K562 (cell line): ENCODE results near the gene ARFGEF2. TPM values are rescaled to one million over a fixed set of nuclear protein-coding genes. Genes with fewer than 3 reads are reported as not detected.

Experiments used
- ATAC-seq: fragments of 200-7000 bp; cut with Tn5 transposase; 3 replicates; pipeline ENCODE4 v1.9.1; 2020; ENCODE audit warnings: moderate library complexity
- BruUV-seq: library from RNA; stranded (reverse); fragments of 400-500 nt; replicated peaks from 2 replicates; lab custom pipeline; 2021; lab: Mats Ljungman, UMichigan
- CTCF ChIA-PET: fragments of 300-600 bp; formaldehyde crosslinking; extraction: SDS; loops from one replicate; lab custom pipeline; 2021; ENCODE audit warnings: low intra/inter-chr PET ratio; lab: Yijun Ruan, JAX
- POLR2A ChIA-PET: fragments of 300-600, 350-650 bp; sonication (Branson Sonifier 250); formaldehyde crosslinking; extraction: SDS; loops from one replicate; lab custom pipeline; 2021; ENCODE audit warnings: antibody characterized with exemption, inconsistent platforms; lab: Yijun Ruan, JAX
- DNase-seq, 4 experiments: peaks; one replicate each; pipeline versions ENCODE4 v3.0.0 to v3.0.0-alpha.2; 2011 to 2018; ENCODE audit warnings: low spot score in 3 of 4, mixed read lengths in 3 of 4; ENCODE audit errors: extremely low read depth in 1 of 4
- FAIRE-seq: peaks from 2 replicates; lab custom pipeline; 2011; peaks lifted over from hg19 to GRCh38; lab: Jason Lieb, UNC
- H2AFZ ChIP-seq: 2 replicates; pipeline ENCODE4 v1.6.0; 2011; ENCODE audit warnings: low read depth, low read length, control low read depth, inconsistent platforms
- H3K27ac ChIP-seq: fragments of 200-600 bp; 3 replicates; pipeline ENCODE4 v1.8.0; 2011; ENCODE audit warnings: low read depth, mild to moderate bottlenecking, control low read depth, inconsistent platforms, low read length, moderate library complexity, mixed read lengths; ENCODE audit errors: extremely low read depth
- H3K27me3 ChIP-seq, 2 experiments: fragments of 300-600 bp in 1 of 2; 2 replicates in 1 of 2; 3 replicates in 1 of 2; pipeline versions ENCODE4 v1.6.0 to v1.8.0; 2011; ENCODE audit warnings: inconsistent platforms in 2 of 2, low read length in 2 of 2, mild to moderate bottlenecking in 1 of 2, mixed read lengths in 1 of 2, moderate library complexity in 1 of 2; ENCODE audit not compliant: control insufficient read depth in 2 of 2, insufficient read depth in 2 of 2
- H3K36me3 ChIP-seq: fragments of 300-600 bp; 3 replicates; pipeline ENCODE4 v1.8.0; 2011; ENCODE audit warnings: mild to moderate bottlenecking, low read length, inconsistent platforms; ENCODE audit not compliant: control insufficient read depth, insufficient read depth
- H3K4me1 ChIP-seq, 2 experiments: fragments of 200-600 bp in 1 of 2; replicated peaks in 1 of 2; 2 replicates in 1 of 2; 3 replicates in 1 of 2; pipeline versions ENCODE4 v1.5.1 to v1.8.0; 2011; ENCODE audit warnings: inconsistent platforms in 2 of 2, low read length in 2 of 2, mild to moderate bottlenecking in 1 of 2, mixed read lengths in 1 of 2, moderate library complexity in 1 of 2; ENCODE audit not compliant: control insufficient read depth in 2 of 2, insufficient read depth in 2 of 2
- H3K4me2 ChIP-seq: 2 replicates; pipeline ENCODE4 v1.6.1; 2011; ENCODE audit warnings: low read length, control low read depth, inconsistent platforms, mixed read lengths; ENCODE audit not compliant: insufficient read depth
- H3K4me3 ChIP-seq: fragments of 200-600 bp; sonication (generic), shearing (Covaris generic); 2 replicates; pipeline ENCODE4 v1.5.1; 2016; ENCODE audit warnings: control low read depth, inconsistent platforms
- H3K79me2 ChIP-seq: fragments of 200-600 bp; 3 replicates; pipeline ENCODE4 v1.8.0; 2011; ENCODE audit warnings: low read length, inconsistent platforms; ENCODE audit not compliant: control insufficient read depth, insufficient read depth
- H3K9ac ChIP-seq, 2 experiments: 2 replicates each; pipeline versions ENCODE4 v1.6.0 to v1.6.1; 2011; ENCODE audit warnings: low read depth in 2 of 2, low read length in 2 of 2, control low read depth in 1 of 2, inconsistent platforms in 1 of 2, mild to moderate bottlenecking in 1 of 2, mixed read lengths in 1 of 2; ENCODE audit not compliant: insufficient read depth in 1 of 2
- H3K9me1 ChIP-seq: one replicate; pipeline ENCODE4 v1.6.0; 2011; ENCODE audit warnings: inconsistent platforms, mild to moderate bottlenecking, low read length, moderate library complexity; ENCODE audit not compliant: control insufficient read depth, insufficient read depth
- H3K9me3 ChIP-seq: replicated peaks from 2 replicates; pipeline ENCODE4 v1.5.1; 2011; ENCODE audit warnings: low read depth, low read length, inconsistent platforms; ENCODE audit not compliant: control insufficient read depth, insufficient read depth
- H4K20me1 ChIP-seq: replicated peaks from 2 replicates; pipeline ENCODE4 v1.6.1; 2011; ENCODE audit warnings: low read length, inconsistent platforms, mixed read lengths; ENCODE audit not compliant: control insufficient read depth, insufficient read depth
- GTF2B ChIP-seq: IDR thresholded peaks from 2 replicates; pipeline ENCODE4 v1.6.1; 2011; ENCODE audit not compliant: insufficient read length; ENCODE audit errors: extremely low read depth
- NELFE ChIP-seq: IDR thresholded peaks from 2 replicates; pipeline ENCODE4 v1.6.1; 2011; ENCODE audit warnings: mild to moderate bottlenecking; ENCODE audit not compliant: insufficient read depth, insufficient read length
- TRIM25 ChIP-seq: fragments of 450-650 bp; IDR thresholded peaks from 2 replicates; pipeline ENCODE4 v1.7.0; 2016; ENCODE audit warnings: borderline replicate concordance
- WGBS: fragments of 100-300 bp; shearing (Covaris generic); methylation state at CpG from one replicate; pipeline ENCODE4 v1.1.6; 2016; ENCODE audit warnings: low coverage, mixed read lengths; ENCODE audit not compliant: insufficient coverage; ENCODE audit errors: missing lambda C conversion rate; 5-methylcytosine and 5-hydroxymethylcytosine counted together
- in situ Hi-C: fragments of 300-500 bp; cut with MboI; formaldehyde crosslinking; loops from 4 replicates; pipeline ENCODE4 v1.15.0; 2018; ENCODE audit warnings: inconsistent platforms, mixed read lengths
- intact Hi-C: fragments of 100-400 bp; cut with micrococcal nuclease; formaldehyde crosslinking; loops from 2 replicates; pipeline ENCODE4 v1.14.2; 2022
- polyA plus RNA-seq, 8 experiments: library from polyadenylated mRNA; depleted of rRNA in 4 of 8; stranded (reverse) in 5 of 8; unstranded in 3 of 8; fragments of >200 nt; fragmentation: Nextera tagmentation in 2 of 8; fragmentation: Illumina TruSeq in 1 of 8; extraction: Ambion mirVana in 2 of 8; extraction: Trizol in 1 of 8; gene quantifications; 2 replicates each; pipeline versions ENCODE4 v1.2.1 to v1.2.3, GENCODE V29; 2011 to 2014; ENCODE audit warnings: inconsistent platforms in 1 of 8, missing spikeins in 1 of 8
- total RNA-seq, 7 experiments: library from RNA; depleted of rRNA in 6 of 7; stranded (reverse); fragments of >200 nt in 6 of 7; fragmentation: Illumina TruSeq in 2 of 7; extraction: Trizol in 2 of 7; gene quantifications; 2 replicates each; pipeline versions ENCODE4 v1.2.1 to v1.2.3, GENCODE V29; 2011 to 2021; ENCODE audit warnings: low replicate concordance in 1 of 7

Gene ARFGEF2
- total and polyA plus RNA-seq, 9 of the 15 experiments (the other 6 are each of a cell fraction or from before 2014, with no cell fraction given), result 4.2 to 18.8 (median 13.7) TPM

- no peak for TF ChIP-seq GTF2B
Measured at GRCh38 chr20:48970681-48971365, 49.3 kb downstream of the ARFGEF2 start (continued).

GRCh38 chr20:48971956-48972355, 50.4 kb downstream of the ARFGEF2 start:
- peaks cover 71% of the 10 kb centered on the region for H3K36me3 ChIP-seq
- H2AFZ ChIP-seq, result no peak overlapping the region
- no peaks in the 10 kb centered on the region for H3K79me2 ChIP-seq
- POLR2A ChIA-PET, result no interaction called here
- no peaks in the 10 kb centered on the region for H3K9me3 ChIP-seq
- BruUV-seq, result no TSS peak
- H3K4me3 ChIP-seq, result no peak overlapping the region
- no peak overlapping the region for H3K9ac ChIP-seq
- TF ChIP-seq TRIM25 (no peak), NELFE (no peak)
- FAIRE-seq, result no peak
- no peak overlapping the region for H3K4me2 ChIP-seq
- no peaks in the 10 kb centered on the region for H3K9me1 ChIP-seq
- H3K4me1 ChIP-seq, result no peaks in the 10 kb centered on the region
- WGBS, result 86% methylated on average over 4 of the region's 4 CpGs
- no peaks in the 10 kb centered on the region for H3K27me3 ChIP-seq
- no peak for DNase-seq
- intact Hi-C loops, result no loop called here
- no peak for ATAC-seq
- CTCF ChIA-PET, result no interaction called here
- no peak overlapping the region for H3K27ac ChIP-seq
- in situ Hi-C loops, result no loop called here
- no peaks in the 10 kb centered on the region for H4K20me1 ChIP-seq
